HCT116 (cell line): ENCODE measurements around the gene SULT1A1. TPM values are rescaled to one million over a fixed set of nuclear protein-coding genes. Genes with fewer than 3 reads are reported as not detected.
"Not testable (repeated sequence)": the region's sequence is repeated elsewhere in the genome, so short reads cannot be mapped to it uniquely, and the experiment has no call there.

Source experiments
- ATAC-seq: fragments of 200-7000 bp; cut with Tn5 transposase; 2 replicates; pipeline ENCODE4 v1.9.1; 2020; ENCODE audit warnings: mild to moderate bottlenecking, moderate library complexity
- BruUV-seq: library from RNA; stranded (reverse); fragments of 400-500 nt; replicated peaks from 2 replicates; lab custom pipeline; 2021; lab: Mats Ljungman, UMichigan
- CTCF ChIA-PET: fragments of 300-600 bp; sonication (Branson Sonifier 250); formaldehyde crosslinking; loops from one replicate; lab custom pipeline; 2021; ENCODE audit warnings: antibody characterized with exemption; lab: Charles Lee
- POLR2A ChIA-PET: fragments of 300-600, 350-600 bp; sonication (Branson Sonifier 250); formaldehyde crosslinking; loops from one replicate; lab custom pipeline; 2021; ENCODE audit warnings: antibody characterized with exemption; lab: Charles Lee
- RAD21 ChIA-PET, 2 experiments: fragments of 300-600 bp; sonication (Branson Sonifier 250); formaldehyde crosslinking; loops; one replicate each; lab custom pipeline; 2023; ENCODE audit warnings: low total read pairs in 2 of 2; ENCODE audit not compliant: uncharacterized antibody in 2 of 2, unreplicated experiment in 2 of 2, low non-redundant PET in 1 of 2; lab: Charles Lee
- DNase-seq: peaks from one replicate; pipeline ENCODE4 v3.0.0-alpha.2; 2010; ENCODE audit warnings: low read depth, low spot score
- H2AFZ ChIP-seq: fragments of 200-600 bp; shearing (Covaris generic), sonication (generic); 2 replicates; pipeline ENCODE4 v1.6.1; 2017; ENCODE audit warnings: low read depth, mixed run types, mixed read lengths, antibody characterized with exemption, low read length; ENCODE audit not compliant: poor library complexity, severe bottlenecking
- H3K27ac ChIP-seq: 2 replicates; pipeline ENCODE4 v1.5.1; 2012; ENCODE audit warnings: low read depth, low read length
- H3K27me3 ChIP-seq: fragments of 200-600 bp; sonication (generic); 2 replicates; pipeline ENCODE4 v1.6.1; 2016; ENCODE audit warnings: mixed run types, low read length, mixed read lengths; ENCODE audit not compliant: insufficient read depth
- H3K36me3 ChIP-seq, 2 experiments: fragments of 200-500 bp in 1 of 2; fragments of 200-600 bp in 1 of 2; sonication (Bioruptor generic) in 1 of 2; sonication (generic) in 1 of 2; 2 replicates each; pipeline versions ENCODE4 v1.5.1 to v1.6.1; 2014 to 2016; ENCODE audit warnings: low read length in 2 of 2, inconsistent platforms in 1 of 2, mixed read lengths in 1 of 2, mixed run types in 1 of 2; ENCODE audit not compliant: insufficient read depth in 2 of 2, control insufficient read depth in 1 of 2
- H3K4me1 ChIP-seq, 2 experiments: fragments of 200-600 bp in 1 of 2; sonication (generic) in 1 of 2; 2 replicates each; pipeline versions ENCODE4 v1.5.1 to v1.6.1; 2012 to 2017; ENCODE audit warnings: low read length in 2 of 2, inconsistent platforms in 1 of 2, mild to moderate bottlenecking in 1 of 2, mixed read lengths in 1 of 2, mixed run types in 1 of 2, moderate library complexity in 1 of 2; ENCODE audit not compliant: insufficient read depth in 2 of 2, control insufficient read depth in 1 of 2
- H3K4me2 ChIP-seq: fragments of 200-600 bp; sonication (generic); 2 replicates; pipeline ENCODE4 v1.6.1; 2017; ENCODE audit warnings: mixed run types, low read length, mixed read lengths
- H3K4me3 ChIP-seq, 2 experiments: fragments of 200-600 bp in 1 of 2; sonication (generic) in 1 of 2; replicated peaks in 1 of 2; 2 replicates each; pipeline ENCODE4 v1.5.1; 2011 to 2016; ENCODE audit warnings: low read length in 2 of 2, control low read depth in 1 of 2, low read depth in 1 of 2, mild to moderate bottlenecking in 1 of 2, mixed read lengths in 1 of 2, mixed run types in 1 of 2
- H3K79me2 ChIP-seq: fragments of 200-600 bp; sonication (generic); 2 replicates; pipeline ENCODE4 v1.6.1; 2017; ENCODE audit warnings: mild to moderate bottlenecking, mixed run types, low read length, moderate library complexity, mixed read lengths; ENCODE audit not compliant: insufficient read depth
- H3K9ac ChIP-seq: fragments of 200-600 bp; sonication (generic); 2 replicates; pipeline ENCODE4 v1.6.1; 2016; ENCODE audit warnings: low read length, mixed read lengths
- H3K9me2 ChIP-seq: fragments of 200-600 bp; sonication (generic), shearing (Covaris generic); 2 replicates; pipeline ENCODE4 v1.6.1; 2017; ENCODE audit warnings: mixed run types, mild to moderate bottlenecking, moderate library complexity; ENCODE audit not compliant: insufficient read depth
- H3K9me3 ChIP-seq, 2 experiments: fragments of 200-500 bp in 1 of 2; fragments of 200-600 bp in 1 of 2; sonication (Bioruptor generic) in 1 of 2; sonication (generic) in 1 of 2; 2 replicates each; pipeline ENCODE4 v1.6.1; 2014 to 2017; ENCODE audit warnings: low read length in 2 of 2, mixed read lengths in 2 of 2, inconsistent platforms in 1 of 2, low read depth in 1 of 2, mild to moderate bottlenecking in 1 of 2, mixed run types in 1 of 2, moderate library complexity in 1 of 2; ENCODE audit not compliant: control insufficient read depth in 1 of 2, insufficient read depth in 1 of 2
- H4K20me1 ChIP-seq: fragments of 200-600 bp; sonication (generic), shearing (Covaris generic); 2 replicates; pipeline ENCODE4 v1.6.1; 2017; ENCODE audit warnings: mixed run types, mild to moderate bottlenecking, moderate library complexity; ENCODE audit not compliant: insufficient read depth
- CBX3 ChIP-seq: IDR thresholded peaks from 2 replicates; pipeline ENCODE4 v1.6.1; 2012; ENCODE audit warnings: low read depth
- CEBPB ChIP-seq: IDR thresholded peaks from 2 replicates; pipeline ENCODE4 v1.6.1; 2012; ENCODE audit warnings: low read depth
- EZH2 ChIP-seq: fragments of 200-600 bp; sonication (generic); IDR thresholded peaks from 2 replicates; pipeline ENCODE4 v1.6.1; 2017; ENCODE audit warnings: antibody characterized with exemption, mixed run types
- JUND ChIP-seq: IDR thresholded peaks from 2 replicates; pipeline ENCODE4 v1.6.1; 2012
- POLR2A ChIP-seq: IDR thresholded peaks from 2 replicates; pipeline ENCODE4 v1.7.0; 2011; ENCODE audit warnings: borderline replicate concordance; ENCODE audit not compliant: insufficient read depth, insufficient read length; ENCODE audit errors: extremely low read depth
- POLR2AphosphoS5 ChIP-seq: IDR thresholded peaks from 2 replicates; pipeline ENCODE4 v1.6.1; 2011; ENCODE audit warnings: mild to moderate bottlenecking, low read depth, low read length, moderate library complexity
- TCF7L2 ChIP-seq: IDR thresholded peaks from 2 replicates; pipeline ENCODE4 v1.7.0; 2011; ENCODE audit warnings: borderline replicate concordance, inconsistent platforms; ENCODE audit not compliant: insufficient read depth, insufficient read length; ENCODE audit errors: extremely low read depth
- intact Hi-C: fragments of 100-400 bp; cut with micrococcal nuclease; formaldehyde crosslinking; loops from 2 replicates; pipeline ENCODE4 v1.10.0; 2022
- total RNA-seq: library from RNA; stranded (reverse); gene quantifications from one replicate; pipeline ENCODE4 v1.2.1, GENCODE V29; 2021; ENCODE audit not compliant: unreplicated experiment
- TF ChIP-seq, protein P1 (sequence below), 3 experiments: fragments of 200-600 bp in 1 of 3; sonication (generic) in 1 of 3; IDR thresholded peaks in 2 of 3; conservative IDR thresholded peaks in 1 of 3; 2 replicates each; pipeline ENCODE4 v1.5.1; 2012 to 2017; ENCODE audit warnings: low read depth in 2 of 3, low read length in 2 of 3, antibody characterized with exemption in 1 of 3, borderline replicate concordance in 1 of 3, control low read depth in 1 of 3, mild to moderate bottlenecking in 1 of 3, mixed read lengths in 1 of 3, mixed run types in 1 of 3, moderate library complexity in 1 of 3; ENCODE audit not compliant: insufficient read depth in 1 of 3
- TF ChIP-seq, protein P2 (sequence below): IDR thresholded peaks from 2 replicates; pipeline ENCODE4 v1.6.1; 2011; ENCODE audit warnings: mild to moderate bottlenecking, low read length, moderate library complexity; ENCODE audit not compliant: insufficient replicate concordance; ENCODE audit errors: extremely low read depth
- TF ChIP-seq, protein P3 (sequence below): IDR thresholded peaks from 2 replicates; pipeline ENCODE4 v1.6.1; 2012; ENCODE audit warnings: low read depth

The SULT1A1 gene
- total RNA-seq, 1 experiment from 2014 or later = 23.1 TPM

DNA sequence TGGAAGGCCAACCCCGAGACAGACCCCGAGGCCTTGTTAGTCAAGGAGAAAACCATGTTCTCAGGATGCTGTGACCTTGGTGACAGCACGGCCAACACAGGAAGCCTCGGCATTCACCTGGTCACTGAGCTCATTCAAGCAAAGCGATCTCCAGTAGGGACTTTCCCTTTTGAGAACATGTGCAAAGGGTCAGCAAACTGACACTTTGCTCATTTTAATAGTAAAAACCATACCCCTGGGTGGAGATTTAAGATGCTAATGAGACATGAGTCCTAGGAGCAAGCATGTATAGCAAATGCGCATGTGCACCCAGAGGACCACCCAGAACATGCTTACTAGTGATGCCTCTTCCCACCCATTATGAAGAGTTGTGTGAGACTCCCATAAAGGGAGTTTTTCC is 7.3 kb downstream of the SULT1A1 start:
- H3K9me3 ChIP-seq = no peaks in the 10 kb centered on the region
- no peak overlapping the region for H3K4me2 ChIP-seq
- TF ChIP-seq, protein P1, sequence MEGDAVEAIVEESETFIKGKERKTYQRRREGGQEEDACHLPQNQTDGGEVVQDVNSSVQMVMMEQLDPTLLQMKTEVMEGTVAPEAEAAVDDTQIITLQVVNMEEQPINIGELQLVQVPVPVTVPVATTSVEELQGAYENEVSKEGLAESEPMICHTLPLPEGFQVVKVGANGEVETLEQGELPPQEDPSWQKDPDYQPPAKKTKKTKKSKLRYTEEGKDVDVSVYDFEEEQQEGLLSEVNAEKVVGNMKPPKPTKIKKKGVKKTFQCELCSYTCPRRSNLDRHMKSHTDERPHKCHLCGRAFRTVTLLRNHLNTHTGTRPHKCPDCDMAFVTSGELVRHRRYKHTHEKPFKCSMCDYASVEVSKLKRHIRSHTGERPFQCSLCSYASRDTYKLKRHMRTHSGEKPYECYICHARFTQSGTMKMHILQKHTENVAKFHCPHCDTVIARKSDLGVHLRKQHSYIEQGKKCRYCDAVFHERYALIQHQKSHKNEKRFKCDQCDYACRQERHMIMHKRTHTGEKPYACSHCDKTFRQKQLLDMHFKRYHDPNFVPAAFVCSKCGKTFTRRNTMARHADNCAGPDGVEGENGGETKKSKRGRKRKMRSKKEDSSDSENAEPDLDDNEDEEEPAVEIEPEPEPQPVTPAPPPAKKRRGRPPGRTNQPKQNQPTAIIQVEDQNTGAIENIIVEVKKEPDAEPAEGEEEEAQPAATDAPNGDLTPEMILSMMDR (IDR thresholded peaks at IDR 0.05 in 2 of 3, conservative IDR thresholded peaks at IDR 0.05 in 1 of 3; ENCODE audit: borderline replicate concordance in 1 of 3, insufficient read depth in 1 of 3, low read depth in 2 of 3, low read length in 2 of 3) = no peak
- no peak for TF ChIP-seq POLR2A
- no peak for TF ChIP-seq JUND
- TF ChIP-seq POLR2AphosphoS5 = no peak
- no peak for TF ChIP-seq TCF7L2
- TF ChIP-seq CEBPB = no peak
- TF ChIP-seq EZH2 = no peak
- TF ChIP-seq, protein P2, sequence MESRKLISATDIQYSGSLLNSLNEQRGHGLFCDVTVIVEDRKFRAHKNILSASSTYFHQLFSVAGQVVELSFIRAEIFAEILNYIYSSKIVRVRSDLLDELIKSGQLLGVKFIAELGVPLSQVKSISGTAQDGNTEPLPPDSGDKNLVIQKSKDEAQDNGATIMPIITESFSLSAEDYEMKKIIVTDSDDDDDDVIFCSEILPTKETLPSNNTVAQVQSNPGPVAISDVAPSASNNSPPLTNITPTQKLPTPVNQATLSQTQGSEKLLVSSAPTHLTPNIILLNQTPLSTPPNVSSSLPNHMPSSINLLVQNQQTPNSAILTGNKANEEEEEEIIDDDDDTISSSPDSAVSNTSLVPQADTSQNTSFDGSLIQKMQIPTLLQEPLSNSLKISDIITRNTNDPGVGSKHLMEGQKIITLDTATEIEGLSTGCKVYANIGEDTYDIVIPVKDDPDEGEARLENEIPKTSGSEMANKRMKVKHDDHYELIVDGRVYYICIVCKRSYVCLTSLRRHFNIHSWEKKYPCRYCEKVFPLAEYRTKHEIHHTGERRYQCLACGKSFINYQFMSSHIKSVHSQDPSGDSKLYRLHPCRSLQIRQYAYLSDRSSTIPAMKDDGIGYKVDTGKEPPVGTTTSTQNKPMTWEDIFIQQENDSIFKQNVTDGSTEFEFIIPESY = no peak
- TF ChIP-seq, protein P3, sequence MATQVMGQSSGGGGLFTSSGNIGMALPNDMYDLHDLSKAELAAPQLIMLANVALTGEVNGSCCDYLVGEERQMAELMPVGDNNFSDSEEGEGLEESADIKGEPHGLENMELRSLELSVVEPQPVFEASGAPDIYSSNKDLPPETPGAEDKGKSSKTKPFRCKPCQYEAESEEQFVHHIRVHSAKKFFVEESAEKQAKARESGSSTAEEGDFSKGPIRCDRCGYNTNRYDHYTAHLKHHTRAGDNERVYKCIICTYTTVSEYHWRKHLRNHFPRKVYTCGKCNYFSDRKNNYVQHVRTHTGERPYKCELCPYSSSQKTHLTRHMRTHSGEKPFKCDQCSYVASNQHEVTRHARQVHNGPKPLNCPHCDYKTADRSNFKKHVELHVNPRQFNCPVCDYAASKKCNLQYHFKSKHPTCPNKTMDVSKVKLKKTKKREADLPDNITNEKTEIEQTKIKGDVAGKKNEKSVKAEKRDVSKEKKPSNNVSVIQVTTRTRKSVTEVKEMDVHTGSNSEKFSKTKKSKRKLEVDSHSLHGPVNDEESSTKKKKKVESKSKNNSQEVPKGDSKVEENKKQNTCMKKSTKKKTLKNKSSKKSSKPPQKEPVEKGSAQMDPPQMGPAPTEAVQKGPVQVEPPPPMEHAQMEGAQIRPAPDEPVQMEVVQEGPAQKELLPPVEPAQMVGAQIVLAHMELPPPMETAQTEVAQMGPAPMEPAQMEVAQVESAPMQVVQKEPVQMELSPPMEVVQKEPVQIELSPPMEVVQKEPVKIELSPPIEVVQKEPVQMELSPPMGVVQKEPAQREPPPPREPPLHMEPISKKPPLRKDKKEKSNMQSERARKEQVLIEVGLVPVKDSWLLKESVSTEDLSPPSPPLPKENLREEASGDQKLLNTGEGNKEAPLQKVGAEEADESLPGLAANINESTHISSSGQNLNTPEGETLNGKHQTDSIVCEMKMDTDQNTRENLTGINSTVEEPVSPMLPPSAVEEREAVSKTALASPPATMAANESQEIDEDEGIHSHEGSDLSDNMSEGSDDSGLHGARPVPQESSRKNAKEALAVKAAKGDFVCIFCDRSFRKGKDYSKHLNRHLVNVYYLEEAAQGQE = no peak
- no peak for TF ChIP-seq CBX3
- TF ChIP-seq, all 23 proteins: peak for 0
- Histone ChIP-seq H3K79me2 (no peaks in the 10 kb centered on the region), H3K27me3 (no peaks in the 10 kb centered on the region), H3K36me3 (no peaks in the 10 kb centered on the region), H3K4me3 (no peak overlapping the region), H3K27ac (no peak overlapping the region), H4K20me1 (no peaks in the 10 kb centered on the region), H2AFZ (no peak overlapping the region), H3K4me1 (peaks cover 7% of the 10 kb centered on the region in 2 experiments; a peak in 3 of 4 replicates), H3K9me2 (no peaks in the 10 kb centered on the region), H3K9ac (no peak overlapping the region)
- no TSS peak for BruUV-seq
- intact Hi-C loops = no loop called here
- ChIA-PET RAD21 (no interaction called here), POLR2A (no interaction called here), CTCF (no interaction called here)
- ATAC-seq = no peak
- no peak for DNase-seq

DNA sequence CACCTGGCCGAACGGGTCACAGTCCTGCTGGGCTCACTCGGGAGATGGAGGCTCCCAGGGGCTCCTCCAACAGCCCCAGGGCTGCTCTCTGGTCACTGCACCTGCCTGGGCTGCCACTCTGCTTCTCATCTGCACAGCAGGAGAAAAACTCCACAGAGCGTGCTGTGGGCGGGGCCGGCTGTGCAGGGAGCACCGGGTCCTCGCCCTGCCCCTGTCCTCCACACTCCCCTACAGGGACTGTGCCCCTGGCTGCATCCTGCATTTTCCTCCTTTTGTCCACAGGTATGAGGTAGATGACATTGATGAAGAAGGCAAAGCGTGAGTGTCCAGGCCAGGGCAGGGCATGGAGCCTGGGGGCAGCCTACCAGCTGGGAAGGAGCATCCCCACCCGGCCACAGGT is 7.8 kb downstream of the SULT1A1 start:
- BruUV-seq, H2AFZ ChIP-seq, H4K20me1 ChIP-seq, H3K27me3 ChIP-seq, H3K79me2 ChIP-seq, H3K9me3 ChIP-seq, H3K9me2 ChIP-seq, CTCF ChIA-PET, H3K4me2 ChIP-seq, DNase-seq, H3K9ac ChIP-seq, H3K27ac ChIP-seq, POLR2A ChIA-PET, intact Hi-C loops, RAD21 ChIA-PET, ATAC-seq, H3K36me3 ChIP-seq, H3K4me3 ChIP-seq: not testable (repeated sequence)
- H3K4me1 ChIP-seq = peaks cover 11 to 12% of the 10 kb centered on the region in 2 experiments; a peak in 3 of 4 replicates
